ENCODE measurements around the gene ENTPD1.

DNA sequence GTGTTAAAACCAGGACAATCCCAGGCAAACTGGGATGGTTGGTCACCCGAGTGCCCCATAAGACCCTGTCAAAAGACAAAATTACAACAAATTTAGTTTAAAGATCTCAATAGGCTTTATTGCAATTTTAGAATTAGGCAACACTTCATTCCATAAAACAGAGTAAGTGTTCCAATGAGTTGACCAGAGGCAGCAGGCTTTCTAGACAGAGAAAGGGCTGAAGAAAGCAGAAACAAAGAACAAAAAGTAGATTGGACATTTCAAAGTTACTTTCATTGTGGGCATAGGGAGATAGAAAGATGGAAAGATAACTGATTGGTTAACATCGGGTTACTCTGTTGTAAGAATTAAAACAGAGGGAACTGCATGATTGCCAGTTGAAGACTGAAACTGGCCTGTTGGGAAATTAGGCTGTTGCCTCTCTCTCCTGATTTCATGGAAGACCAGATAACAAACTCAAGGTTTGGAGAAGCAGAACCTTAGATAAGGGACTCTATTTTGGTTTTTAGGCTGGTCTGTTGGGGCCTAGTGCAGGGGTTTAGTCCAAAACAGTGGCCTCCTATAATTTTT is 36.3 kb downstream of the ENTPD1 start:
- TF ChIP-seq, protein P1, sequence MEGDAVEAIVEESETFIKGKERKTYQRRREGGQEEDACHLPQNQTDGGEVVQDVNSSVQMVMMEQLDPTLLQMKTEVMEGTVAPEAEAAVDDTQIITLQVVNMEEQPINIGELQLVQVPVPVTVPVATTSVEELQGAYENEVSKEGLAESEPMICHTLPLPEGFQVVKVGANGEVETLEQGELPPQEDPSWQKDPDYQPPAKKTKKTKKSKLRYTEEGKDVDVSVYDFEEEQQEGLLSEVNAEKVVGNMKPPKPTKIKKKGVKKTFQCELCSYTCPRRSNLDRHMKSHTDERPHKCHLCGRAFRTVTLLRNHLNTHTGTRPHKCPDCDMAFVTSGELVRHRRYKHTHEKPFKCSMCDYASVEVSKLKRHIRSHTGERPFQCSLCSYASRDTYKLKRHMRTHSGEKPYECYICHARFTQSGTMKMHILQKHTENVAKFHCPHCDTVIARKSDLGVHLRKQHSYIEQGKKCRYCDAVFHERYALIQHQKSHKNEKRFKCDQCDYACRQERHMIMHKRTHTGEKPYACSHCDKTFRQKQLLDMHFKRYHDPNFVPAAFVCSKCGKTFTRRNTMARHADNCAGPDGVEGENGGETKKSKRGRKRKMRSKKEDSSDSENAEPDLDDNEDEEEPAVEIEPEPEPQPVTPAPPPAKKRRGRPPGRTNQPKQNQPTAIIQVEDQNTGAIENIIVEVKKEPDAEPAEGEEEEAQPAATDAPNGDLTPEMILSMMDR (IDR thresholded peaks at IDR 0.05): no peak
- no peak for TF ChIP-seq POLR2A (IDR thresholded peaks at IDR 0.05)

Data from adrenal gland (tissue), 5 donors.